Cardiac atrium fibroblast (primary cell): ENCODE results near the gene CLEC18A. TPM values are rescaled to one million over a fixed set of nuclear protein-coding genes. Genes with fewer than 3 reads are reported as not detected.

Source experiments
- total RNA-seq: library from RNA; depleted of rRNA; stranded (reverse); fragments of >200 nt; gene quantifications from 2 replicates; pipeline ENCODE4 v1.2.3, GENCODE V29; 2015

Gene CLEC18A
- not detected in 2 replicates for total RNA-seq

GRCh38 chr16:69951017-69951671, at the start of gene CLEC18A:
Gene CLEC18A (plus strand): TSS chr16:69951334. CDS start chr16:69951367, 33 bp downstream.

Other genes with a start within 250 kb of the CLEC18A start
- gene NQO1, start 224.8 kb upstream of the CLEC18A start, total RNA-seq: 589 and 681 TPM in 2 replicates
- gene NOB1, start 196.4 kb upstream of the CLEC18A start, total RNA-seq: 22.2 and 36.3 TPM in 2 replicates
- 21.7 and 32.9 TPM in 2 replicates for gene WWP2, start 189.0 kb upstream of the CLEC18A start, total RNA-seq
- gene PDPR, start 163.0 kb downstream of the CLEC18A start, total RNA-seq: 12.5 and 15.9 TPM in 2 replicates
- gene CLEC18C, start 222.5 kb downstream of the CLEC18A start, total RNA-seq: not detected in 2 replicates